ENCODE results near the gene TMEM184B.
"Not testable (repeated sequence)": the region's sequence is repeated elsewhere in the genome, so short reads cannot be mapped to it uniquely, and the experiment has no call there.

TMEM184B gene

DNA sequence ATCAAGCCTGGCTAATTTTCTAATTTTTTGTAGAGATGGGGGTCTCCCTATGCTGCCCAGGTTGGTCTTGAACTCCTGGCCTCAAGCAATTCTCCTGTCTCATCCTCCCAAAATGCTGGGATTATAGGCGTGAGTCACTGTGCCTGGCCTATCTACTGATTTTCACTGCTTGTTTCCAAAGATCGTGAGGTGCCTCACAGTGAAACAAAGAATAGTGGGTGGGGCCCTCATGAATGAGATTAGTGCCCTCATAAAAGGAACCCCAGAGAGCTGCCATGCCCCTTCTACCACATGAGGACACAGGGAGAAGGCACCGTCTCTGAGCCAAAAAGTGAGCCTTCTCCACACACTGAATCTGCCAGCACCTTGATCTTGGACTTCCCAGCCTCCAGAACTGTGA lies 23.5 kb downstream of the TMEM184B start:
- DNase-seq (ENCODE audit: low spot score): no peak

DNA sequence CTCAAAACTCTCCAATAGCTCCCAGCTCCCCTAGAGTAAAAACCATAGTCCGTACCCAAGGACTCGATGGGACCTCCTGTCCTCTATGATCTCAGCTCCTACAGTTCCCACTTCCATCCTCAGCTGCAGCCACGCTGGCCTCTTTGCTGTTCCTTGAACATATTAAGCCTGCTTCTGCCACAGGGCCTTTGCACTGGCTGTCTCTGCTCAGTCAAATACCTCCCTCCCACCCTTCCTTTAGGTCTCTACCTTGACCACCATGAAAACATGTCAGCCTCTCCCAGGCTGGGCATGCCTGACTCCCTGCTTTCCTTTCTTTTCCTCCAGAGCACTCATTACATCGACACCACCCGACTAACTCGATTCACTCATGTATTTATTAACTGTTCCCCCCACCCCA lies 24.5 kb downstream of the TMEM184B start:
- no peak for DNase-seq (ENCODE audit: low spot score)

DNA sequence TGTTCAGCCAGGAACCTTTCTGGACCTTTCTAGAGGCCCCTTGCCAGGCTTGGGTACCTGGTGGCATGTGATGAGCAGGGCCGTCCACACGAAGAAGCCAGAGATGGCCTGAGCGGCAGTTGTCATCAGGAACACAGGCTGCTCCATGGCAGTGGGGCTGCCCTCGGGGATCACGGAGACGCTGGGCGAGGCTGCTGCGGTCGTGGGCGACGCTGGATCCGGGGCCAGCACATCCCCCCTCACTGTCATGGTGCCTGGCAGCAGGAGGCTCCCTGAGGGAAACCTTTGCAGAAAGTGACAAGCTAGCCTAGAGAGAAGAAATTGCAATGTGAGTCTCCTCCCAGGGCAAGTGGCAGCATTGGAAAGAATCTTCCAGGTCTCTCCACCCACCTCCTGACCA lies 25.1 kb downstream of the TMEM184B start:
- no peak for DNase-seq (ENCODE audit: low spot score)

DNA sequence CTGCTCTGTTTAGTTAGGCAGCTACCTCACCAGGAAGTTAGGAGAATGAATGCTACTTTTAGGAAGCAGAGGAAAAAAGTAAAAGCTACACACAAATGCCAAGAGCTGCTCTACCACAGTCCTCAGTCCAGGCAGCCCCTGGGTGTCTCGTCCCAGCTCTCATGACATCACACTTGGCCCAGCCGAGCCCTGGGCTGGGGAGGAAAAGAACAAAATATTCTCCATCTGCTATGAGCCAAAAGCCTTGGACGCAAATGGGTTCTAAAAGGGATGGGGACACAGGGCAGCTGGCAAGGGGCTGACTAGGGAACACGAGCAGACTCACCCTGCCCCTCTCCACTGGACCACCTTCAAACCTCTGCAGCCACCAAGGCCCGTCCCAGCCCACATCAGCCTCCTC lies 26.1 kb downstream of the TMEM184B start:
- DNase-seq (ENCODE audit: low spot score): peak; percentile 87

GRCh38 chr22:38246046-38246658 lies 26.7 kb downstream of the TMEM184B start:
- DNase-seq (ENCODE audit: low spot score): no peak

DNA sequence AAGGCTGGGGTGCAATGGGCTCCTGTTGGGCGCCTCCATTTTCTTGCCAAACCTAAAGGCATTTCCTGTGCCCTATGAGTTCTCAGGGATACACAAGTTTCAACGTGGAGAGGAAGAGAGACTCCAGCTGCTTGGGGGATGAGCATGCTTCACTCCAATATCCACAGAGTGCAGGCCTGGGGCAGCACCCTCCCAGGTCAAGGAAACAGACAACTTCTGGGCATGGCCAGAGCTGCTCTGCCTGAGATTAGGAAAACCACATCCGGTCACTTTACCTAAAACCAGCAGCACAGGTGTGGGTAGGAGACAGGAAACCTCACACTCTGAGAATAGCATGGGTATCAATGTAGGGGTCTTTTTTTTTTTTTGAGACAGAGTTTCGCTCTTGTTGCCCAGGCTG lies 28.7 kb downstream of the TMEM184B start:
- DNase-seq (ENCODE audit: low spot score): no peak

DNA sequence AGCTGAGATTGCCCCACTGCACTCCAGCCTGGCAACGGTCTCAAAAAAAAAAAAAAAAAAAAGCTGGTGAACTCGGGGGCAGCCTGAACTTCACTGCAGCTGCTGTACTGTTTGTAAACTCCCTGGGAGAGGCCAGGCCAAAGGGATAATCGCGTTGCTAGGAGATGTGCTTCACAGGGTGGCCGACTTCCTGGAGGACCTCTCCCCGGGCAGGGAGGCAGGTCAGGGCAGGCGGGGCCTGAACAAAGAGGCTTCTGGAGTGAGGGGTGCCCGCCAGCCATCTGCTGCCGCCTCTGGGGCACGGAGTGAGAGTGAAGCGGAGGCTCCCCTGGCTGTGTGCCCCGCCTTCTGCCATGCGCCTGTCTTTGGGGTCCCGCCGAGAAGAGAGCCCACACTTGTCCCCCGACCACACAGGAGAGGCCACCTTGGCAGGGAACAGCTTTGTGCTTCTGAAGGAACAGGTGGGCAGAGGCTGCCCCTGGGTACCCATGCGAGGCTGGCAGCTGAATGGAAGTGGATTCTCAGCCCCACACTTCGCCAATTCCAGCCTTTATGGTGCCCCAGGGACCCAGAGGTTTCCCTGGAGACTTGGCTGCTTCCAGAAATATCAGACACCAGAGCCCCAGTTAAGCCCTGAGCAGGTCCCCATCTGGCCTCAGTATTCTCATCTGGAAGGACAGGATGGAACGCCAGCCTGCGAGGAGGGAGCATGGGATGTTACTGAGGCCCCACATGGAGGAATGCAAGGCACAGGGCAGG lies 29.6 kb downstream of the TMEM184B start:
- no peak for DNase-seq (ENCODE audit: low spot score)

- DNase-seq (ENCODE audit: low spot score): peak; percentile 72
Observed at GRCh38 chr22:38240734-38241252, 32.0 kb downstream of the TMEM184B start.

- peak; percentile 88 for DNase-seq (ENCODE audit: low spot score)
Observed at GRCh38 chr22:38239101-38239761, 33.6 kb downstream of the TMEM184B start.

GRCh38 chr22:38238519-38239071 lies 34.2 kb downstream of the TMEM184B start:
- DNase-seq (ENCODE audit: low spot score): peak; percentile 60

- no peak for DNase-seq (ENCODE audit: low spot score)
Observed at GRCh38 chr22:38236786-38237185, 36.0 kb downstream of the TMEM184B start.

DNA sequence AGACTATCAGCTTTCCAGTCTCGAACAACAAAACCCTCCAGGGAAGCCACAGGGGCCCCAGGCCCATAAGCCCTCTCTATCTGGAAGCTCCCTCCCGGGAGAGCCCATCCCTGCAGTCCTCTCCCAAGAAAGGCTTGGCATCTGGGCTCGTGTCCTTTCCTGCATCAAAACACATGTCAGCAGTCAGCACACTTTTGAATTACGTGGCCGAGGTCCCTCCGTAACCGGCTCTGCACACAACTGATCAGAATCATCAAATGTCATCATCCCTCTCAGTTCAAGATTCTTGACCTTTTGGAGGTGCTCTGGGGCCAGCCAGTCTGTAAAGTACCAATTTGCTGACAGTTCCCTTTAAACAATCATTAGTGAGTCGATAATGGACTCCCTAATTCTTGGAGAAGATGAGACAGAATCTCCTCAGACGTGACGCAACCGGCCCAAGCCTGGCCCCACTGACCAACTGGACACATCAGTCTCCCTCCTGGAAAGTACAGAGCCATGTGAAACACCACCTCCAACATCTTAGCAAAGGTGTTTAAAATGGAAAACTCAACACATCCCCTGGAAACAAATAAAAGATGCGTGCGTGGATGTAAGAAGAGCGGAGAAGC lies 37.5 kb downstream of the TMEM184B start:
- DNase-seq (ENCODE audit: low spot score): no peak

DNA sequence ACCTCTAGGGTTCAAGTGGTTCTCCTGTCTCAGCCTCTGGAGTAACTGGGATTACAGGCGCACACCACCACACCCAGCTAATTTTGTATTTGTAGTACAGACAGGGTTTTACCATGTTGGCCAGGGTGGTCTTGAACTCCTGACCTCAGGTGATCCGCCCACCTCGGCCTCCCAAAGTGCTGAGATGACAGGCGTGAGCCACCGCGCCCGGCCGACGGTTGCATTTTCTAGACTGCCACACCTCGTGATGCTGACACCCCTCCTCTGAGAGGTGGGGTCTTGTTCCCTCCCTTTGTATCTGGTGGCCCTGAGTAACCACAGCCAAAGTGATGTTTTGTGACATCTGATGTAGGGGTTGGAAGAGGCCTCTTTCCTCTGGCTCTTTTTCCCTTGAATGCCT lies 39.0 kb downstream of the TMEM184B start:
- DNase-seq (ENCODE audit: low spot score): not testable (repeated sequence)

DNA sequence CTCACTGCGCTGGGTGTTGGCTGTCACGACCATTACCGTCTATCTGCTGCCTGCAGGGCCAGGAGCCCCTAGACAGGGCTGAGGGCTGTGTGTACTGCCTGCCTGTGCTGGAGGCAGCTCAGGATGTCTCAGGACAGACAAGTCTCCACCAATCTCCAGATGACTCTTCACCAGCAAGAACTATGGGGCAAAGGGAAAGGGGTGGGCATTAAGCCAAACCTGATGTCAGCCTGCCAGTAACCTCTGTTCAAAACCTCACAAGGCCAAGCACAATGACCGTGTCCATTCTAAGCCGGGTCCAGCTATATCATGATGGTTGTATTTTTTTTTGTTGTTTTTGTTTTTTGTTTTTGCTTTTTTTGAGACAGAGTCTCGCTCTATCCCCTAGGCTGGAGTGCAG lies 39.4 kb downstream of the TMEM184B start:
- DNase-seq (ENCODE audit: low spot score): no peak

DNA sequence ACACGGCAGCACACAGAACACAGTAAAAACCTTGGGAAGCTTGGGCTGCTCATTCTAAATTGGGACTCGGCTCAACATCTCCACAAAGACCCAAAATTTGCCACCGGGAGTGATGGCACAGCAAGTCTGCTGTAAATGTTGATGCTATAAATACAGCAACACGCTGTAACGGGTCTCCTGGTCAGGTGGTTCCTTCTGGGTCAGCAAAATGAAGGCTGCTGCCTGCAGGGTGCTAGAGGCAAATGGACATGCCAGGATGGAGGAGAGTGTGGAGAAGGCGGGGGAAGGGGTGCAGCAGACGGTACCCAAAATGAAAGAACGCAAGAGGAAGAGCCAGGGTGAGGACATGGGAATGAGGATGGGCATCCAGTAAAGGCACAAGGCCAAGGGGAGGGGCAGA lies 40.6 kb downstream of the TMEM184B start:
- DNase-seq (ENCODE audit: low spot score): no peak

GRCh38 chr22:38230916-38231315 lies 41.9 kb downstream of the TMEM184B start:
- no peak for DNase-seq (ENCODE audit: low spot score)

GRCh38 chr22:38230108-38230825 lies 42.5 kb downstream of the TMEM184B start:
- peak; percentile 63 for DNase-seq (ENCODE audit: low spot score)

GRCh38 chr22:38228873-38229740 lies 43.7 kb downstream of the TMEM184B start:
- no peak for DNase-seq (ENCODE audit: low spot score)

GRCh38 chr22:38228326-38228872 lies 44.4 kb downstream of the TMEM184B start:
- DNase-seq (ENCODE audit: low spot score): no peak

Measured in putamen (tissue), 1 donor.